Osteocyte (in vitro differentiated cells): ENCODE results near the gene CNR2. TPM values are rescaled to one million over a fixed set of nuclear protein-coding genes. Genes with fewer than 3 reads are reported as not detected.

ENCODE experiments used
- DNase-seq: peaks from one replicate; pipeline ENCODE4 v3.0.0; 2021; ENCODE audit warnings: mixed read lengths; ENCODE audit not compliant: unreplicated experiment; ENCODE audit errors: extremely low spot score
- H3K27ac Mint-ChIP-seq: one replicate; pipeline ENCODE4 v1.8.0; 2021; ENCODE audit warnings: mild to moderate bottlenecking, mixed read lengths; ENCODE audit not compliant: unreplicated experiment
- H3K27me3 Mint-ChIP-seq: one replicate; pipeline ENCODE4 v1.8.0; 2021; ENCODE audit warnings: mixed read lengths; ENCODE audit not compliant: unreplicated experiment
- H3K36me3 Mint-ChIP-seq: one replicate; pipeline ENCODE4 v1.8.0; 2021; ENCODE audit warnings: mixed read lengths; ENCODE audit not compliant: unreplicated experiment
- H3K4me1 Mint-ChIP-seq: one replicate; pipeline ENCODE4 v1.8.0; 2021; ENCODE audit warnings: mixed read lengths; ENCODE audit not compliant: unreplicated experiment
- H3K4me3 Mint-ChIP-seq: one replicate; pipeline ENCODE4 v1.8.0; 2021; ENCODE audit warnings: mild to moderate bottlenecking, moderate library complexity, mixed read lengths; ENCODE audit not compliant: unreplicated experiment
- H3K9me3 Mint-ChIP-seq: one replicate; pipeline ENCODE4 v1.8.0; 2021; ENCODE audit warnings: mixed read lengths; ENCODE audit not compliant: unreplicated experiment
- total RNA-seq: library from RNA; stranded (reverse); gene quantifications from 2 replicates; pipeline ENCODE4 v1.2.1, GENCODE V29; 2021
- TF ChIP-seq, protein P1 (sequence below): fragments of 200-600 bp; sonication (generic); IDR thresholded peaks from 2 replicates; pipeline ENCODE4 v1.5.0; 2021; ENCODE audit warnings: antibody characterized with exemption, mild to moderate bottlenecking, moderate library complexity

Gene CNR2
- total RNA-seq, 1 donor from 2014 or later: not detected

DNA sequence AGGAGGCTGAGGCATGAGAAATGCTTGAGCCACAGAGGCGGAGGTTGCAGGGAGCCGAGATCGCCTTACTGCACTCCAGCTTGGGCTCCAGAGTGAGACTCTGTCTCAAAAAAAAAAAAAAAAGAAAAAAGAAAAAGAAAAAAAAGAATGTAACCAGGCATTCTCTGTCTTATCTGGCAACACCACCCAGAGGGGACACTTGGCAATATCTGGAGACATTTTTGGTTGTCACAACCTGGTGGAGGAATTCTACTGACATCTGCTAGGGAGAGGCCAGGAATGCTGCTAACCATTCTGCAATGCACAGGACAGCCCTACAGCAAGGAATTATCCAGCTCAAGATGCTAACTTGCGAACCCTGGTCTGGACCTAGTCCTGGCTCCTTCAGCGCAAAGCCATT, 2.3 kb upstream of the CNR2 start:
- Mint-ChIP-seq H3K27me3 (peaks cover 12% of the 10 kb centered on the region), H3K4me1 (no peaks in the 10 kb centered on the region), H3K27ac (no peak overlapping the region), H3K4me3 (no peak overlapping the region), H3K36me3 (no peaks in the 10 kb centered on the region), H3K9me3 (no peaks in the 10 kb centered on the region)
- DNase-seq: no peak
- TF ChIP-seq, protein P1, sequence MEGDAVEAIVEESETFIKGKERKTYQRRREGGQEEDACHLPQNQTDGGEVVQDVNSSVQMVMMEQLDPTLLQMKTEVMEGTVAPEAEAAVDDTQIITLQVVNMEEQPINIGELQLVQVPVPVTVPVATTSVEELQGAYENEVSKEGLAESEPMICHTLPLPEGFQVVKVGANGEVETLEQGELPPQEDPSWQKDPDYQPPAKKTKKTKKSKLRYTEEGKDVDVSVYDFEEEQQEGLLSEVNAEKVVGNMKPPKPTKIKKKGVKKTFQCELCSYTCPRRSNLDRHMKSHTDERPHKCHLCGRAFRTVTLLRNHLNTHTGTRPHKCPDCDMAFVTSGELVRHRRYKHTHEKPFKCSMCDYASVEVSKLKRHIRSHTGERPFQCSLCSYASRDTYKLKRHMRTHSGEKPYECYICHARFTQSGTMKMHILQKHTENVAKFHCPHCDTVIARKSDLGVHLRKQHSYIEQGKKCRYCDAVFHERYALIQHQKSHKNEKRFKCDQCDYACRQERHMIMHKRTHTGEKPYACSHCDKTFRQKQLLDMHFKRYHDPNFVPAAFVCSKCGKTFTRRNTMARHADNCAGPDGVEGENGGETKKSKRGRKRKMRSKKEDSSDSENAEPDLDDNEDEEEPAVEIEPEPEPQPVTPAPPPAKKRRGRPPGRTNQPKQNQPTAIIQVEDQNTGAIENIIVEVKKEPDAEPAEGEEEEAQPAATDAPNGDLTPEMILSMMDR: no peak

DNA sequence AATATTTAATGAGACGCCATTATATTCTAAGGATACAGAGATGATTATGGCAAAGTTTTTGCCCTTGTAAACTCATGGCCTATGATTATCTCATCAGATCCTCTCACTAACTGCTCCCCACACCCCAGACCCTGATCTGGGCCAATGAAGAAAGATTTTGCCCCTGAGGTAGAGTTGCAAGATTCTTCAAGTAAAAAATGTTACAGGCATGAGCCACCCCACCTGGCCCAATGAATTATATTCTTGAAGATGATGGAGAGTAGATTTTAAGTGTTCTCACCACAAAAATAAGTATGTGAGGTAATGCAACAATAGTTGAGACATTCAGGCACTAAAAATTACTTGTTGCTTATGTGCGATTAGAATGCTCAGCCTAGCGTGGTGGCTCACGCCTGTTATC, 1.8 kb upstream of the CNR2 start:
- no peak overlapping the region for H3K27ac Mint-ChIP-seq
- DNase-seq: no peak
- TF ChIP-seq, protein P1: no peak
- H3K4me3 Mint-ChIP-seq: no peak overlapping the region
- H3K9me3 Mint-ChIP-seq: no peaks in the 10 kb centered on the region
- H3K36me3 Mint-ChIP-seq: no peaks in the 10 kb centered on the region
- no peaks in the 10 kb centered on the region for H3K4me1 Mint-ChIP-seq
- H3K27me3 Mint-ChIP-seq: peaks cover 12% of the 10 kb centered on the region

DNA sequence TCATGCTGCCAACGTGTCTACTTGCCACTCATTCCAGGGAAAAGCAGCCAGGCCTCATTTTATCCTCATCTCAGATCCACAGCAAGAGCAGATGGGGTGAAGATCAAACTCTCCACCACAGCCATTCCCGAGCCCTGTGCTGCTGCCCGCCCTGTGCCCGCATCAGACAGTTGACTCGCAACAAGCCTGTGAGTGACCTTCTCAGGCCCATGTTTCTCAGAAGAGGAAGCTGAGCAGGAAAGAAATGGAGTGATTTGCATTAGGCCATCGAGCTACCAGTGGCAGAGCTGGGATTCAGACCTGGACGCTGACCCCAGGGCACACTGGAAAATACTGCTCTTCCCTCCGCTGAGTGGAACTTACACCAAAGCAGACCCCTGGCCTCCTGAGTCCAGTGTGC, 1.2 kb downstream of the CNR2 start:
- Mint-ChIP-seq H3K27ac (no peak overlapping the region), H3K4me3 (no peak overlapping the region), H3K36me3 (no peaks in the 10 kb centered on the region), H3K27me3 (peaks cover 22% of the 10 kb centered on the region), H3K9me3 (no peaks in the 10 kb centered on the region), H3K4me1 (no peaks in the 10 kb centered on the region)
- DNase-seq: no peak
- TF ChIP-seq, protein P1: no peak

DNA sequence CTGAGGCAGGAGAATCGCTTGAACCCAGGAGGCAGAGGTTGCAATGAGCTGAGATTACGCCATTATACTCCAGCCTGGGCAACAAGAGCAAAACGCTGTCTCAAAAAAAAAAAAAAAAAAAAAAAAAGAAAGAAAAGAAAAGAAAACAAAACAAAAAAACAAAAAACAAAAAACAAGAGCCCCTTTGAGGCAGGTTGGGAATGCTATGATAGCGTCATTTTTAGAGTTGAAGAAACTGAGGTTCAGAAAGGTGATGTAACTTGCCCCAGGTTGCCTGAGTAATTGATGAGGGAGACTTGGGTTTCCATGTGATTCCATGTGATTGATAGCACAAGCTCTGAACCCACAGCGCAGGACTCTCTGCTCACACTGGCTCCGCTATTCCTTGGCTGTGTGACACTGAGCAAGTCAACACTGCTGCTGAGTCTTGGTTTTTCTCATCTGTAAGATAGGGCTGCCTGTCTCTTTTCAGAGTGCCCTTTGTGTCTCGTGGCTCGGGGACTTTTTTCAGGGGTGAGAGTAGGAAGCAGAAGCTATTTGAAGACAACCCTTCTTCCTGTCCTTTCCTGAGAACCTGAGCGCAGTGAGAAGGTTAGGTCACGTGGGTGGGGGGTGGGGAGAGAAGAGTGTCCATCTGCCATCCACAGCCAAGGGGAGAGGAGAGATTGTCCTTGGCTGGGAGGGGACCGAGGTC, 2.5 kb downstream of the CNR2 start:
- H3K4me1 Mint-ChIP-seq: no peaks in the 10 kb centered on the region
- no peak overlapping the region for H3K27ac Mint-ChIP-seq
- no peaks in the 10 kb centered on the region for H3K36me3 Mint-ChIP-seq
- H3K27me3 Mint-ChIP-seq: peaks cover 33% of the 10 kb centered on the region
- TF ChIP-seq, protein P1: no peak
- no peak for DNase-seq
- H3K4me3 Mint-ChIP-seq: no peak overlapping the region
- no peaks in the 10 kb centered on the region for H3K9me3 Mint-ChIP-seq

DNA sequence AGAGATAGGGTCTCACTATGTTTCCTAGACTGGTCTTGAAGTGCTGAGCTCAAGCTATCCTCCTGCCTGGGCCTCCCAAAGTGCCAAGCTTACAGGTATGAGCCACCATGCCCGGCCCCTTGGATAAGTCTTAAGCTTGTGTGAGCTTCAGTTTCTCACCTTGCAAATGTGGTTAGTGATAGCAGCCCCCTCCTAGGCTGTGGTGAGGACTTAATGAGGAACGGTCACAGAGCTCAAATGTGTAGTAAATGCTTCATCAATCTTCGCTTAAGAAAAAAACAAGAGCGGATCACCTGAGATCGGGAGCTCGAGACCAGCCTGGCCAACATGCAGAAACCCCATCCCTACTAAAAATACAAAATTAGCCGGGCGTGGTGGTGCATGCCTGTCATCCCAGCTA, 3.0 kb downstream of the CNR2 start:
- no peaks in the 10 kb centered on the region for H3K9me3 Mint-ChIP-seq
- H3K27ac Mint-ChIP-seq: no peak overlapping the region
- H3K4me3 Mint-ChIP-seq: no peak overlapping the region
- no peaks in the 10 kb centered on the region for H3K36me3 Mint-ChIP-seq
- H3K4me1 Mint-ChIP-seq: no peaks in the 10 kb centered on the region
- TF ChIP-seq, protein P1: no peak
- H3K27me3 Mint-ChIP-seq: peaks cover 37% of the 10 kb centered on the region
- no peak for DNase-seq
